HL-60/S4 (cell line): ENCODE results near the gene TEX53.

ENCODE experiments used
- in situ Hi-C: fragments of 300-500 bp; cut with MboI; formaldehyde crosslinking; loops from 2 replicates; pipeline ENCODE4 v1.14.3; 2022; ENCODE audit warnings: low sequenced_read_pairs

TEX53 gene

DNA sequence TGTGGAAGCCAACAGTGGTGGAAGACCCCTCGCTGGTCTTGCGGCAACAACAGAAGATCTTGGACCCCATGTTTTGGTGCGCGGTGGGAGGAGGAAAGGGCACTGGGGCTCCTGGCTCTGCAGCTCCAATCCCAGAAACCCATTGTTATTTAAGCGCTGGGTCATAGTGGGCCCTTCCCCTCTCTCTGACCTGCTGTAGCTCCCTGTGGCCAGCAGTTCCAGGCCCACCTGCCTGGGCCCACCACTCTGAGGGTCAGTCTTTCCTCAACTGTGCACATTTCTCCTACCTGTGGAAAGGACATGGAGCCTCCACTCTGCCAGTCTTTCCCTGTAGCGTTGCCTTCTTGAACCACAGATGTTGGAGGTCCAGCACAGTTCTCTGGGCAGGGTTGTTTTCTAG lies at the start of gene TEX53:
TSS of gene TEX53 (minus strand) at position 101 of the 400 bp plus-strand sequence. CDS start at position 70, 31 bp downstream.
- in situ Hi-C loops: loop anchor here (10.0 kb wide), 1 partner anchor 253 kb away; no protein-coding TSS in a partner anchor

DNA sequence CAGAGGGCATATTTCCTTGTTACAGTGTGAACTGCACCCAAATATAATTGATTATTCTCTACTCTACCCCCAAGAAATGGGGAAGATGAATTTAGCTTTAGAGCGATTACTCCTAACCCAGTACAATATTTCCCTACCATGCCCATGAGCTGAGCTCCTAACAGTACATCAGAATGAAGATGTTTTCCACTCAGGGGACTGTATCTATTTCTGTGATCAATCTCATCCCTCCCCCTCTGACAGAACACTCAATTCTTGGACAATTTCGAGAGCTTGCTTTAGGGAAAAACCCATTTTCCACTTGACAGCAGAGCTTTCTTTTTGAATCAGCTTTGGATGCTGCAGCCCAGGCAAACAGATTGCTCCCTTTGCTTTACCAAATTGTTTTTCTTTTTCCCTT lies 49.1 kb upstream of the TEX53 start:
- in situ Hi-C loops: no loop called here

DNA sequence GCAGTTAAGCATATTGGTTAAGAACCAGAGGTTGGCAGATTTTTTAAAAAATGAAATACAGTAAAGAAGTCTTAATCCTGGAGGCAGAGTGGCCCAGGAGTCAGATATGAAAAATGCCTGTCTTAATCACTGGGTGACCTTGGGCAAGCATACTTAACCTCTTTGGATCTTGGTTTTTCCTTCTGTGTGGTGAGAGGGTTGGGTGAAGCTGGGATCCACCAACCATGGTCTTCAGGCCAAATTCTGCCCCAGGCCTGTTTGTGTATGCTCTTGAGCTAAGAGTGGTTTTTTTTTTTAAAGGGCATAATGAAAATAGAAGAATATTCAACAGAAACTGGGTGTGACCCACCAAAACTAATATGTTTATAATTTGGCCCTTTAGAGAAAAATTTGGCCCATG lies 44.4 kb upstream of the TEX53 start:
- in situ Hi-C loops: no loop called here

DNA sequence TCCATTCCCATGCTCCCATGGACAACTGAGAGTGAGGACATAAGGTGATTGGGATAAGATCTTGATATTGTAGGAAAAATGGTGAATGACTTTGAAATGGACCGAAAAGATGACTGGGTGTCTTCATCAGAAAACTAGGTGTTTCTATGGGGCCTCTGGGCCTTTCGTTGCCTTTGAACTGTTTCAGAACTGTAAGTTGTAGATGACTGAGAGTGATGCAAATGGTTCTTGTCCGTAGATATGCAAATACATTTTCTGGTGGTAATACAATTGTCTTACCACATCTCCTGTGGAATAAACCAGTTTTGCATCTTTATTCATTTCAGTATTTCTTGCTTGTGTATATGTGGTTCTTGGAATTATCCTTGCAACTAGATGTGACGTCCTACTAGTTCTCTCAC lies 40.3 kb upstream of the TEX53 start:
- in situ Hi-C loops: loop anchor here (25.0 kb wide), 1 partner anchor 814 kb away; no protein-coding TSS in a partner anchor

DNA sequence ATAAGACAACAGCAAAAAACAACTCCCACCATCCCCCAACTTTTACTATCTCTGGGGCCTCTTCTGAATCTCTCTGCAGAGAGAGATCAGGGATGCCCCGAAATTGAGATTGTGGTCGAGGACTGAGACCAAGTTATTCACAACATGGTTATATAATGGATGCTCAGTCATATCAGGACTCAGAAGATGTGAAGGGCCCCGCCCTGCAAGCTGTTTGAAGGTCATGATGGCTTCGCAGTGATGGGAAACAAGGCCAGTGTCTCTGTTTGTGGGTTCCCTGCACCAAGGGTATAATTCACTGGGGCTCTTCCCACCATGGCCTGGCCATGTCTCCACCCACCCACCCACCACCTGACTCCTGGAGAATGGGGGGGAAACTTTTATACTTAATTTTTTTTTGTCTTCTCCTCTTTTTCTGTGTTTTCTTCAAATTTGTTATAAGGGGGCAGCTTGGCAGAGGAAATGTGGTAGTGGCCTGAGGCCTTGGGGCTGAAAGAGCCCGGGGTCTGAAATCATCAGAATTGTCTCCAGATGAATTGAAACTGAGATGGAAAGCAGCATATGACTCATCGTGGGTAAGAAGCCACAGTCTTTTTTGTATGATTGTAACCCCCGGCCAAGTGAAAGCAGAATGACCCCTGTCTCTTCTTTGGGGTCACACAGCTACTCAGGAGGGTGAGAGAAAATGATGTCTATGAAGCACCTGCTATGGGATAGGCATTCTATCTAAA lies 39.4 kb upstream of the TEX53 start:
- in situ Hi-C loops: loop anchor here (25.0 kb wide), 1 partner anchor 815 kb away; no protein-coding TSS in a partner anchor

DNA sequence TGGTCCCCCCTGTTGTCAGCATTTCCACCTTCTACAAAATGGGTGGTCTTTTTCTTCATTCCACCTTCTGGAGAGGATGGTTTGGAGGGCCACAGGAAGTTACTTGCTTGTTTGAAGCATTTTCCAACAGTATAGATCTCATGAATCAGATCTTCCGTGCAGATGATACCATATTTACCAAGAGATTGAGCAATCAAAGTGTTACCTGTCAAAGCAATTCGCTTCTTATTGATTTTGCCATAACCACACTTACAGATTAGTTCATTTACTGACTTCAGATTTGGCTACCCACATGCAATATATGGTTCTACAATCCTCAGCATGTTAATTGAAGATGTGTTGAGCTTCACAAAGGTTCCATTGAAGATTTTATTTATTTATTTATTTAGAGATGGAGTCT lies 38.3 kb upstream of the TEX53 start:
- in situ Hi-C loops: loop anchor here (25.0 kb wide), 1 partner anchor 816 kb away; no protein-coding TSS in a partner anchor

DNA sequence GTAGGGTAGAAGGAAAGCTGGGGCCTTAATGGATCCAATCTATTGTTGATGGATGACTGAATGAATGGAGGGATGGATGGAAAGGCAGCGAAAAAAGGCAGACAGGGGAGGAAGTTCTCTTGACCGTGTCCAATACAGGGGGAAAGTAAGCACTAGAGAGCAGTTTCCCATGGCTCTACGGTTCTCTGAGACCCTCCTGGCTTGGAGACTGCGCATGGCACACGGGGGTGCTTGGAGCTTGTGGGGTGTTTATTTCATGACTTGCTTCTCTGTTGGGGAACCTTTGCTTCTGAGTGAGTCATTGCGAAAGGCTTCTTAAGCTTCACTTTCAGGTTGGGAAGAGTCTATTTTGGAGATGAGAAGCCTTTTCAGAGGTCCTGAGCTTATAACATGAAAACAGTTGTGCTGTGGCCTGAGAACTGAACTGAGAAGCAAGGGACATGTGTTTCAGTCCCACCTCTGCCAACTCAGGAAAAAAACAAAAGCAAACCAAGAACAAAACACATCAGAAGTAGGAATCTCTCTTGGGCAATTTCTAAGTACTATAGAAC lies 37.2 kb upstream of the TEX53 start:
- in situ Hi-C loops: loop anchor here (25.0 kb wide), 1 partner anchor 818 kb away; no protein-coding TSS in a partner anchor

DNA sequence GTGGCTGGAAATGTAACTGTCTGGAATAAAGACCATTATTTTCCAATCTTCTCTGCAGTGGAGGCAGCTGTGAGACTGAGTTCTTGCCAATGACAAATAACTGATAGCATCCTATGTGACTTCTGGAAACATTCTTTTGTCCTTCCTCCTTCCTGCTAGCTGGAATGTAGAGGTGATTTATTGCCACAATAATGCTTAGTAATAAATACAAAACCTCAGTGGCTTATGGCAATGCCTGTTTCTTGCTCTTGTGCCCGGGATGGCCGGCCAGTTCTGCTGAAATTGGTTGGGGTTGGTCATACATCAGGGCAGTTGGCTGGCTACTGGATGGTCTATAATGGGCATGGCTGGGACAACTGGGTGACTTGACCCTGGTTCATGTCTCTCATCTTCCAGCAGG lies 36.5 kb upstream of the TEX53 start:
- in situ Hi-C loops: loop anchor here (25.0 kb wide), 1 partner anchor 818 kb away; no protein-coding TSS in a partner anchor

DNA sequence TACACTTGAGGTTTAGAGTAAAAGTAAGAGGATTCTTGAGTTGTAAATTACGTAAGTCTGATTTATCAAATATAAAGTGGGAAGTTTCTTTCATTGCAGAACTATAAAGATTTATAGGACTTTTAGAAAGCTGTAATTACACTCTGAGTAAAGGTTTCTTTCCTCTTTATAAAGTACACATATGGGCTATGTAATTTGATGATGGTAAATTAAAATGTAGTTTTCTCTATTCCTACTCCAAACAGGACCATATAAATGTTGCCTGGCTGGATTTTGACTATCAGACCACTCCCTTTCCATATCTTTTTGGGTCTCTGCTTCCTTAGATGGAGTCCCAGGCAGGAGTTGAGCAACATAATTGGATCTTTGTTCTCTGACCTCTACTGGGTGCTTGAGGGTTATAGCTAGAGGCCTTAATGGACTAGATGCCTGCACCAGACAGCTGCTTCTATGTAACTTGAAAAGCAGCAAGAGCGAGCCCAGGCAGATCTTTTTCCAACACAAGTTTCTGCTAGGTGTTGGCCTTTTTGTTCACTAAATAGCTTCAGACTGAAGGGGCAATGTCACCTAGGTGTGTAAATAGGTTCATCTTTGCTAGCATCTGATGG lies 35.7 kb upstream of the TEX53 start:
- in situ Hi-C loops: loop anchor here (25.0 kb wide), 1 partner anchor 819 kb away; no protein-coding TSS in a partner anchor

DNA sequence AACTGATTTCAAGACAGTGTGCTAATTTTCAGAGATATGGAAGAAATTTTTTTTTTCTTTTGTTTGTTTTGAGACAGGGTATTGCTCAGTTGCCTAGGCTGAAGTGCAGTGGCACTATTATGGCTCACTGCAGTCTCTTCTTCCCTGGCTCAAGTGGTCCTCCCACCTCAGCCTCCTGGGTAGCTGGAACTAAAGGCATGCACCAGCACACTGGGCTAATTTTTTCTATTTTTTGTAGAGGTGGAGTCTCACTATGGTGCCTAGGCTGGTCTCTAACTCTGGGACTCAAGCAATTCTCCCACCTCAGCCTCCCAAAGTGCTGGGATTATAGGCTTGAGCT lies 34.3 kb upstream of the TEX53 start:
- in situ Hi-C loops: loop anchor here (25.0 kb wide), 1 partner anchor 820 kb away; no protein-coding TSS in a partner anchor

DNA sequence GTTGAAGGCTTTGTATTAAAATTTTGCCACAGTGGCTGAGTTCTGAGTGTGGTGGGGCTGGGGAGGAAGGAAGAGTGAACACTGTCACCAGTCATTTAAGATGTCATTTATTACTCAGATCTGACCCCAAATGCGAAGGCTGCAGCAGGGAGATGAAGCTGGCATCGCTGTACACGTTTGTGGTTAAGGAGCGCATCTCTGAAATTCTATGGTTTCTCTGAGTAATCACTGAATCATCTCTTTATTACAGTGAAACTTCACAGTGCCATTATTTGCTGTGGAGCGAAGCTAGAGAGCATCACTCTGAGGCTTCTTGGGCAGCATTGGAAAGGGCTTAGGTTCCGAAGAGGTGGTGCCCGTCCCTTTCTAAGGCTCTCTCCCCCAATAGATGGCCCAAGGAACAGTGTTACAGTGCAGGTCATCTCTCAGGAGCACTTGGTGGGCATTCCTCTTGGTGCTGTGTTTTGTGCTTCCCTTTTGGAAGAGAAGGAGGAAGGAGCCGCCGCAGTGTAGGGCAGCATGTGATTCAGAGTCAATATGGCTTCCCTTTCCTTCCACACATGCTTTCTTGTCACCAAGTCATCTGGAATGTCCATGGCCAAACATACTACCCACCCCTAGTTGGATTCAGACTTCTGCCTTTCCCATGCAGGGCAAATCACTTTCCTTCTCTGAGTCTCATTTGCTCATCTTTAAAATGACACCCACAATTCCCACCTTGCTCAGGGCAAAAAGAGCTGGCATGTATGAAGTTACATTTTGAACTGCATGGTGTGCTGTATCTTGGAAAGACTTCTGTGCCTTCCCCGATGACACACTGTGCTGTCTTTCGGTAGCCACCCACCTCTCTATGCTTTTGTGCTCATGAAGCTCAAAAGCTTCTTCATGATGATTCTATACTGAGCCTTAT lies 33.7 kb upstream of the TEX53 start:
- in situ Hi-C loops: loop anchor here (25.0 kb wide), 1 partner anchor 821 kb away; no protein-coding TSS in a partner anchor

DNA sequence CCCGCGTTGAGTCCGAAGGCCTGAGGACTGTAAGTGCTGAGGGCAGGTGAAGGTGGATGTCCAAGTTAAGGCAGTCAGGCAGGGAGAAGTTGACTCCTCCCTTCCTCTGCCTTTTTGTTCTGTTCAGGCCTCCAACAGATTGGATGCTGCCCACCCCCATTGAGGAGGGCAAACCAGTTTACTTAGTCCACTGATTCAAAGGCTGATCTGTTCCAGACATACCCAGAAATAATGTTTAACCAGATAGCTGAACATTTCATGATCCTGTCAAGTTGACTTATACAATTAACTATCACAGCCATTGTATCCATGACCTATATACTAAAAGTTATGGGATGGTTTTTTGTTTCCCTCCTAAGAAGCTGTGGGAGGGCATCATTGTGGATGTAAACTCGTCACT lies 32.7 kb upstream of the TEX53 start:
- in situ Hi-C loops: loop anchor here (25.0 kb wide), 1 partner anchor 822 kb away; no protein-coding TSS in a partner anchor

DNA sequence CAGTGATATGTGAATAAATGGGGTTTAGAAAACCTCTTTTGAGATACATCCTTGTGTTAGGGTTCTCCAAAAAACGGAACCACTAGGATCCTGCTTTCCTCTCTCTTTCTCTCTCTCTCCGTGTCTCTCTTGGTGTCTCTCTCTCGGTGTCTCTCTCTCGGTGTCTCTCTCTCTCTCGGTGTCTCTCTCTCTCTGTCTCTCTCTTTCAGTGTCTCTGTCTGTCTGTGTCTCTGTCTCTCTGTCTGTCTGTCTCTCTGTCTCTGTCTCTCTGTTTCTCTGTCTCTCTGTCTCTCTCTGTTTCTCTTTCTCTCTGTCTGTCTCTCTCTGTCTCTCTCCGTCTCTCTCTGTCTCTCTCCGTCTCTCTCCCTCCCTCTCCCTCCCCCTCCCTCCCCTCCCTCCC lies 32.2 kb upstream of the TEX53 start:
- in situ Hi-C loops: loop anchor here (10.0 to 25.0 kb wide), 2 partner anchors 325 to 822 kb away; no protein-coding TSS in a partner anchor

DNA sequence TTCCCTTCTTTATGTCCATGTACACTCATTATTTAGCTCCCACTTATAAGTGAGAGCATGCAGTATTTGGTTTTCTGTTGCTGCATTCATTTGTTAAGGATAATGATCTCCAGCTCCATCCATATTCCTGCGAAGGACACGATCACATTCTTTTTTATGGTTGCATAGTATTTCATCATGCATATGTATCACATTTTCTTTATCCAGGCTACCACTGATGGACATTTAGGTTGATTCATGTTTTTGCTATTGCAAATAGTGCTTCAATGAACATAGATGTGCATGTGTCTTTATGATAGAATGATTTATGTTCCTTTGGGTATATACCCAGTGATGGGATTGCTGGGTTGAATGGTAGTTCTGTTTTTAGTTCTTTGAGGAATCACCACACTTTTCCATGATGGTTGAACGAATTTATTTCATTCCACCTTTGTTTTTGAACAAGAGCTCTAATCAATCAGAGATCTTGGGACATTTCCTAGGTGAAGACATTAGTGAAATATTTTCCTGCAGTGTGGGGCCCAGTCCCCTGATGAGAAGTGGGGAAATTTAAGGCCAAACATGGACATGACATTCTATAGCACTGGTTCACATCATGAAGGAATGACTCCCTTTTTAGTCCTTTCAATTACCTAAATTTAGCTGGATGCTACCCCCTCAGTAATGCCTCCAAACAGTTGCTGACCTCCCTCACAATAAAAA lies 31.5 kb upstream of the TEX53 start:
- in situ Hi-C loops: loop anchor here (10.0 to 25.0 kb wide), 2 partner anchors 326 to 823 kb away; no protein-coding TSS in a partner anchor

DNA sequence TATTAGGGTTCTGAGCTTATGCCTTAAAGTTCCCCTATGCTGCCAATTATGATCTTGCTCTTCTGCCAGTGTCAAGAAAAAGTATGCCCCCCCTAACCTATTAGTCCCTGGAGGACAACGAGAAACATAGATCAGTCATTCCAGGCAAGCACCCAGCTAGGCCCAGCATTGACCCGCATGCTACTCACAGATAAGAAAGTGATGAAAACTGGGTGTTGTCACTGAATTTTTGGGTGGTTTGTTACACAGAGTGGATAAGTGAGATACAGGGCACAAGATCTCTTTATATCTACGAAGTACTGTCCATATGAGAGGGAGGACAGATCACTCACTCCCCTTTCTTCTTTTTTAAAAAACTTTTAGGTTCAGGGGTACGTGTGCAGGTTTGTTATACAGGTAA lies 30.8 kb upstream of the TEX53 start:
- in situ Hi-C loops: loop anchor here (10.0 to 25.0 kb wide), 2 partner anchors 326 to 824 kb away; no protein-coding TSS in a partner anchor

DNA sequence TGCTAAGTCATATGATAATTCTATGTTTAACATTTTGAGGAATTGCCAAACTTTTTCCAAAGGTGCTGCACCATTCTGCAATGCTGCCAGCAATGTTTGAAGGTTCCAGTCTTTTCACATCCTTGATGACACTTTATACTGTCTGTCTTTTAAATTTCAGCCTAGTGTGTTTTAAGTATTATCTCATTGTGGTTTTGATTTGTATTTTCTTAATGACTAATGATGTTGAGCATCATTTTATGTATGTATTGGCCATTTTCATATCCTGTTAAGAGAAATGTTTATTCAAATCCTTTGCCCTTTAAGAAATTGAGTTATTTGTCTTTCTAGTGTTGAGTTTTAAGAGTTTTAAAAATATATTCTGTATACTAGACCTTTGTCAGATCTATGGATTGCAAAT lies 29.4 kb upstream of the TEX53 start:
- in situ Hi-C loops: loop anchor here (10.0 to 25.0 kb wide), 2 partner anchors 328 to 825 kb away; no protein-coding TSS in a partner anchor

DNA sequence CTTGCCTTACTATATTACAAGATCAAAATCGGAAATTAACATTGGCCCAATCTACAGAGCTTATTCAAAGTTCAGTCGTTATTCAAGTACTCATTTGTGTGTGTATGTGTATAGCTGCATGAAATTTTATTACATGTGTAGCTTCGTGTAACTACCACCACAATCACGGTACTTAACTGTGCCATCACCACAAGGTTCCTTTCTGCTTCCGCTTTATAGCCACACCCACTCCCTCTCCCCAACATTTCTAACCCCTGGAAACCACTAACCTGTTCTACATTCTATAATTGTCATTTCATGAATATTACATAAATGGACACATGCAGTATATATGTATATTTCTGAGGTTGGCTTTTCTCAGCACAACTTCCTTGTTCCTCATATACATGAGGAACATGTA lies 28.3 kb upstream of the TEX53 start:
- in situ Hi-C loops: loop anchor here (10.0 to 25.0 kb wide), 2 partner anchors 329 to 826 kb away; no protein-coding TSS in a partner anchor

DNA sequence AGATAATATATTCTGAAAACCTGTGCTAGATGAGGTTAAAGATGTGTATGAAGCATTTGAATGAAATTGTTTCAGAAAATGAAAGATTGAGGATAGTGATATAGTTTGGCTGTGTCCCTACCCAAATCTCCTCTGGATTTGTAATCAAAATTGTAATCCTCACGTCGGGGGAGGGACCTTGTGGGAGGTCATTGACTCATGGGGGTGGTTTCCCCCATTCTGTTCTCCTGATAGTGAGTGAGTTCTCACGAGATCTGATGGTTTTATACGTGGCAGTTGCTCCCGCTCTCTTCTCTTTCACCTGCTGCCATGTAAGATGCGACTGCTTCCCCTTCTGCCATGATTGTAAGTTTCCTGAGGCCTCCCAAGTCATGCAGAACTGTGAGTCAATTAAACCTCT lies 26.4 kb upstream of the TEX53 start:
- in situ Hi-C loops: loop anchor here (10.0 to 25.0 kb wide), 2 partner anchors 331 to 828 kb away; no protein-coding TSS in a partner anchor

DNA sequence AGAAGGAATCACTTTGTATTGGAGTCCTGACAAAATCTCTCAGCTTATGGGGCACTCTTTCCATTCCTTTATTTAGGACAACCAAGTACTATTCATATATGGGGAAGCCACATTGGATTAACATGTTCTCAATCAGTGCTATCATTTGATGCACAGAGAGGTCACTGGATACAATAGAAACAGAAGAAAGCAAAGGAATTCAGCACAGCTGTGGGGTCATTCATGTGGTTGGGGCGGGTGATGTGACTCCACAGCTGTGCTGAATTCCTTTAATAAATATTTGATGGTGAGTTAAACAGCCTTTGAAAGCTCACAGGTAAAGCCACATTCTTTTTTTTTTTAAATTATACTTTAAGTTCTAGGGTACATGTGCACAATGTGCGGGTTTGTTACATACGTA lies 25.2 kb upstream of the TEX53 start:
- in situ Hi-C loops: loop anchor here (10.0 to 25.0 kb wide), 2 partner anchors 332 to 829 kb away; no protein-coding TSS in a partner anchor
